OCI-M2 (cell line): ENCODE measurements around the gene CACNA1A.
"Not testable (repeated sequence)": the region's sequence is repeated elsewhere in the genome, so short reads cannot be mapped to it uniquely, and the experiment has no call there.

Source experiments
- DNase-seq: peaks from one replicate; lab custom pipeline; 2025; ENCODE audit not compliant: unreplicated experiment; lab: John Stamatoyannopoulos, UW

CACNA1A gene

GRCh38 chr19:13506471-13506820 lies at the start of gene CACNA1A:
Gene CACNA1A, minus strand, starts transcription at chr19:13506479. Its CDS starts 255 bp downstream, at chr19:13506224.
- DNase-seq, result no peak

GRCh38 chr19:13554506-13555240 lies 48.4 kb upstream of the CACNA1A start:
- no peak for DNase-seq

- no peak for DNase-seq
Measured at GRCh38 chr19:13553880-13554400, 47.7 kb upstream of the CACNA1A start.

GRCh38 chr19:13548131-13548530 lies 41.9 kb upstream of the CACNA1A start:
- DNase-seq, result no peak

GRCh38 chr19:13547102-13547501 lies 40.8 kb upstream of the CACNA1A start:
- no peak for DNase-seq

GRCh38 chr19:13544423-13544822 lies 38.1 kb upstream of the CACNA1A start:
- no peak for DNase-seq

- no peak for DNase-seq
Measured at GRCh38 chr19:13541554-13541953, 35.3 kb upstream of the CACNA1A start.

- DNase-seq, result no peak
Measured at GRCh38 chr19:13539332-13539731, 33.1 kb upstream of the CACNA1A start.

GRCh38 chr19:13538601-13539253 lies 32.4 kb upstream of the CACNA1A start:
- DNase-seq, result peak; percentile 100

- peak; percentile 98 for DNase-seq
Measured at GRCh38 chr19:13537454-13537853, 31.2 kb upstream of the CACNA1A start.

- no peak for DNase-seq
Measured at GRCh38 chr19:13530720-13531119, 24.4 kb upstream of the CACNA1A start.

- DNase-seq, result not testable (repeated sequence)
Measured at GRCh38 chr19:13529721-13530120, 23.4 kb upstream of the CACNA1A start.

- DNase-seq, result peak; percentile 96
Measured at GRCh38 chr19:13526552-13526951, 20.3 kb upstream of the CACNA1A start.

- DNase-seq, result no peak
Measured at GRCh38 chr19:13521066-13521465, 14.8 kb upstream of the CACNA1A start.

- no peak for DNase-seq
Measured at GRCh38 chr19:13511947-13512346, 5.7 kb upstream of the CACNA1A start.

GRCh38 chr19:13507053-13507611 lies 853 bp upstream of the CACNA1A start:
- no peak for DNase-seq

- DNase-seq, result no peak
Measured at GRCh38 chr19:13505761-13506470, 363 bp downstream of the CACNA1A start.

- no peak for DNase-seq
Measured at GRCh38 chr19:13505164-13505695, 1.0 kb downstream of the CACNA1A start.

- DNase-seq, result no peak
Measured at GRCh38 chr19:13503570-13504235, 2.6 kb downstream of the CACNA1A start.

- no peak for DNase-seq
Measured at GRCh38 chr19:13502231-13502630, 4.0 kb downstream of the CACNA1A start.

- DNase-seq, result no peak
Measured at GRCh38 chr19:13499692-13500091, 6.6 kb downstream of the CACNA1A start.
